HG02943 (cell line): ENCODE measurements around the gene URB2.
A peak's percentile ranks its signal among the peaks of the same experiment; 100 is the strongest.
"Not testable (repeated sequence)": the region's sequence is repeated elsewhere in the genome, so short reads cannot be mapped to it uniquely, and the experiment has no call there.

Source experiments
- ATAC-seq: cut with Tn5 transposase; IDR thresholded peaks from one replicate; pipeline ENCODE4 v1.9.1; 2021; ENCODE audit warnings: mild to moderate bottlenecking, low read depth, moderate library complexity; ENCODE audit not compliant: unreplicated experiment

Gene URB2

DNA sequence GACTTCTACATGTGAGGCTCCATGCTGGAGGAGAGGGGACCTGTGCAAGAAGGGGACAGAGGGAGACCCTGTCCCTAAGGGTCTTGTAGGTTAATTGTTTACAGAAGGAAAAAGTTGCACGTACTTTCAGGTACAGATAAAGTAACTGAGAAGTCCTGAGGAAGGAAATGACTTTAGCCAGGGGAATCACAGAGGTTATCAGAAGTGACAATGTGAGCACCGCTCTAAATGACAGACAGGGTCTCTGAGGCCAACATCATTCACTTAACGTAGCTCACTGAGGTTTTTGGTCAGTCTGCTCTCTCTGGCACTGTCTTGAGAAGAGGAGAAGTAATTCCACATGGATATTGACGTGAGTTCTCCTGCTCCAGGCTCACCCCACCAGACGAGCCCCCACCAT, 12.1 kb upstream of the URB2 start:
- ATAC-seq: no peak

DNA sequence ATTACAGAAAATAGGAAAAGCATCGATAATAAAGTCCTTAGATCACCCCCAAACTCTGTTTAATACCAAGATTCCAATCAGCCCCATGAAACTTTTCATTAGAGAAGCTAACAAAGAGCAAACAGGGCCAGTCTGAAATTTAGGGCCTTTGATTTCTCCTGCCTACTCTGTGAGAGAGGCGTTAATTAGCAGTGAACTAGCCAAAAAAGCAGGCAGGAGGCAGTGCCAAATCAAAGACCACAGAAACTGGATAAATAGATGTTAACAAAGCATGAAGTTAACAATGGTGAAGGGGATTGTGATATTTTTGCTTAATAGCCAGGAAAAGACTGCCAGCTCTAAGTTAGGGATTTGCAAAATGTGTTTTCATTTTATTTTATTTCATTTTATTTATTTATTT, 11.3 kb upstream of the URB2 start:
- no peak for ATAC-seq

DNA sequence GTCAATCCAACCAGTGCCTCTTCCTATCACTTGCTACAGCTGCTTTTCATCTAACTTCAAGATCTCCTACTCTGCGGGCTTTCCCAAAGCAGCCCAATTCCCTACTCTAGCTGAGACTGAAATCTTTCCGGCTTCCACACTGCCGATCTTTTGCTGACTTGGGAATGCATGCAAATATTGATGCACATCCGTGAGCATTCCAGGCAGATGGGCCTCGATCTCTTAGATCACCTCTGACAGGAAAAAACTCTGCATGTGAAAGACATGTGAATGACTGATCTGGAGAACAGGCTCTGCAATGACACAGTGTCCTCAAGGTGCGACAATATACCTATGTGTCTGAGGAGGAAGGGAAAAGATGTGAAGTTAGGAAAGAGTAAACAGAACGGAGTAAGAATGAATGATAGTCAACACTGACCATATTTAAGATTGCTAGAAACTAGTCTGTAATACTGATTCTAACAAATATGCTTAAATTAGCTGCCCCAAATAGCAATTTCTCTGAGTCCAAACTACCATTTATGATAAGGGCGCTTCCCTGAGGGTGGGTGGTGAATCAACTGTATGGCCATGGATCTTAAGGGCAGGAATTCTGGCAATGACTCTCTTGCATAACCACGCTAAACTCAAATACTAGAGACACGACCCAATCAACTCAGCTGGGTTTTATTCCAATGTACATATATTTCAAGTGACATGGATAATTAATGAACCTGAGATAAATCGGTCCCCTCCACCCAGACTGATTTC, 8.5 kb upstream of the URB2 start:
- no peak for ATAC-seq

DNA sequence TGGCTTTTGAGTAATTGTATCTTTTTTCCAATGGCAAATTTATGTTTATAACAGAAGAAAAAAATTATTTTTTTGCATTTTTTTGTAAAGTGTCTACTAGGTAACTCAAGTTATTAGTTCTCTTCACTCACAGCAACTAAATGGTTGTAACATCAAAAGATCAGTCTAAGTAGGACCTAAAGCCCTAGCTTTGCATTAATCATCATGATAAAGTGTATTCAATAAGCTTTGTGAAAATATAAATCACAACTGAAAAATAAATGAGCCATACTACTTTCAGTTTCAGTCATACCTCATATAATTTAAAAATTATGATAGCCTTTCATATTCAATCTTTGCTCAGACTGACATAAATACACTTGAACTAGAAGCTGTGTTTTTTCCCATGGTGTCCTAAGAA, 7.0 kb upstream of the URB2 start:
- ATAC-seq: no peak

DNA sequence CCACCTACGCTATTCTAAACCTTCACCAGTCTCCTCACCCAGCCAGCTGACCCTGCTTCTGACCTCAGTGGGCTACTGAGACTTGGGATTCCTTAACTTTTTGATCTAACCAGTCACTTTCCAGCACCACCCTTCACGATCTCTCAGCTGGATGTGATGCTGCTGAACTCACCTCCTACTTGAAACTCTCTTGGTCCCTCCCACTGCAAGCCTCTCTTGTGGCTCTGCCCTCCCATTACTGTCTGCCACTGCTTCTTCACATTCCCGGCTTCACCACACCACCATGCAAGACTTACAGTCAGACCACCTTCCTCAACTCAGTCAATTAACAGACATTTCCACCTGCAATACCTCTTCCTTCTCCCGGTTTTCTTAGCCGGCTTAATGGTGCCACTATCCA, 6.4 kb upstream of the URB2 start:
- ATAC-seq: no peak

DNA sequence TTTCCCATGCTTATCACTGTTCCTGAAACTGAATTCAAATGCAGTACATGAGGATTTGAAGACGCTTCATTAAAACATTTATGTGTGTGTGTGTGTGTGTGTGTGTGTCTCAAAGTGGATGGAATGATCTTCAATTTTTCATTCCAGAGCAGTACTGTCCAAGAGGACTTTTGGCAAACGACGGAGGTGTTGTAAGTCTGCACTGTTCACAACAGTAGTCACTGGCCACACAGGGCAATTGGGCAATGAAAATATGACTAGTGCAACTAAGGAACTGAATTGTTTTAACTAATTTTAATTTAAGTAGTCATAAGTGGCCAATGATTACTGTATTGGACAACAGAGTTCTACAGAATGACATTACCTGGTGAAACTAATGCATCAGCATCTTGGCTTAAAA, 5.2 kb upstream of the URB2 start:
- no peak for ATAC-seq

DNA sequence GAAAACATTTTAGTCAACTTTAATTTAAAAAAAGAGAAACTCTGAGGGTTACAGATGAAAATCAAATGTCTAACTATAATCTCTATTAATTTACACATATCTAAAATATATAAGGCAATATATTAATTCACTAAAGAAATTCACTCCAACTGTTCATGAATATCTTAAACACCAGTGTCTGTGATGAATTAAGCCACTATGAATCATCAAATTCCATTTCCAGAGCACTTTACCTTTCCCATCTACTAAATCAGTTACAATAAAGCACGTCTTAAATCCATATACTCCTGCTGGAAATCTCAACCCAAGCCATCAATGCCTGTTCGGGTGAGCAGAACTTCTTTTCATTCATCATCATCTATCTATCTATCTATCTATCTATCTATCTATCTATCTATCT, 4.4 kb upstream of the URB2 start:
- no peak for ATAC-seq

DNA sequence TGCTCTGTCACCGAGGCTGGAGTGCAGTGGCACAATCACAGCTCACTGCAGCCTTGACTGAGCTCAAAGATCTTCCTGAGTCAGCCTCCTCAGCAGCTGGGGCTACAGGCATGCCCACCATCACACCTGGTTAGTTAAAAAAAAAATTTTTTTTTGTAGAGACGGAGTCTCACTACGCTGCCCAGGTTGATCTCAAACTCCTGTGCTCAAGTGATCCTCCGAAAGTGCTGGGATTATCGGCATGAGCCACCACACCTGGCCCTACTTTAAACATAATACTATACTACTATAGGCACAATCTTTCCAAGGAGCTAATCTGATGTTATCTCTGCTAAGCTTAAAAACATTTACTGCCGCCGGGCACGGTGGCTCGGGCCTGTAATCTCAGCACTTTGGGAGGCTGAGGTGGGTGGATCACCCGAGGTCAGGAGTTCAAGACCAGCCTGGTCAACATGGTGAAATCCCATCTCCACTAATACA, 3.4 kb upstream of the URB2 start:
- ATAC-seq: not testable (repeated sequence)

DNA sequence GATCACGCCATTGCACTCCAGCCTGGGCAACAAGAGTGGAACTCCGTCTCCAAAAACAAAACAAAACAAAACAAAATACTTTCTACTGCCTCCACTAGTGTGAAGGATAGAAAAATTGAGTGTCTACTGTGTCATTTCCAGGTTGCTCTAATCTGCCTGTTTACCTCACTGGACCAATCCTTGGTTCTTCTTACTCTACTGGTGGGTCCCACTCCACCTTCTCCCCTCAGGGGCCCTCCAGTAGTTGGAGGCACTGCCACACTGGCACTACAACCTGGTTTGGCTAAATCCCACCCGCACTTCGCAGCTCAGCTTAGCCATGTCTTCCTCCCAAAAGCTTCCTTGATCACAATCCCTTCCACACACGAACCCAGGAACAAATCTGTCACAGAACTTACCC, 2.8 kb upstream of the URB2 start:
- no peak for ATAC-seq

DNA sequence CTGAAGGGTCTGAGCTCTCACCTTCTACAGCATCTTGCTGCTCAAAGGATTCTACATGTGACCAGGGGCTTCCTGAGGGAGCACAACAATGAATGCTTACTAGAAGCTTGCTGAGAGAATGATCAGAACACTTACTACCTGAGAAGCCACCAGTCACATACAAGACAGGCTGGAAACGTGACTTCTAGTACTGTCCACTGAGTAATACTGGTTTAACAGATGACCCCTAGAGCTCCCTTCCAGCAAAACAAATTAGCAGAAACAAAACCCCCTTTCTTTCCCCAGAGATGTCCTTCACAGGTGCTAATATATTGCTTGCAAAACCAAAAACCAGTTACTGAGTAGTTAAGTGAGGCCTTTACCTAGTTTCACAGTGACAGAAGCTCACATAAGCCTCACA, 2.2 kb upstream of the URB2 start:
- ATAC-seq: no peak

DNA sequence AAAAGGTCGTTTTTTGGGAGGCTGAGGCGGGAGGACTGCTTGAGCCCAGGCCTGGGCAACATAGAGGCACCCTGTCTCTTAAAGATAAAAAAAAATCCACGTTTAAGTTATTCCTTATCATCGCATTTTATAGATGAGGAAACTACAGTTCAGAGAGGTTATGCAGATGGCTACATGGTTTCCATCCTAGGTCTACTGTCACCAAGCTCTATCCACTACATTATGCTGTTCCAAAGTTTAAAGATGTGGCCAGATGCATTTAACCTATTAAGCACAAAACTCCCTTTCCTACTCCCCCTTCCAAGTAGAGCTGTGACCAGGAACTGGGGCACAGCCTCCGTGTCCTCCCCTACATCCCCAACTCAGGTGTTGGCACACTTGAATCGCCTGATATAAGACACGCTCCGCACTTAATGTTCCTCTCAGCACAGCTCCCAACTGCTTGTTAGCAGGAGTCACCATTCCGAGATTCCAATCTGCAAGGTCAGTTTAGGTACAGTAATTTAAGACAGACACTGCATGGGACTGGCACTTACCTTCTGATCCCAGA, 1.5 kb upstream of the URB2 start:
- no peak for ATAC-seq

DNA sequence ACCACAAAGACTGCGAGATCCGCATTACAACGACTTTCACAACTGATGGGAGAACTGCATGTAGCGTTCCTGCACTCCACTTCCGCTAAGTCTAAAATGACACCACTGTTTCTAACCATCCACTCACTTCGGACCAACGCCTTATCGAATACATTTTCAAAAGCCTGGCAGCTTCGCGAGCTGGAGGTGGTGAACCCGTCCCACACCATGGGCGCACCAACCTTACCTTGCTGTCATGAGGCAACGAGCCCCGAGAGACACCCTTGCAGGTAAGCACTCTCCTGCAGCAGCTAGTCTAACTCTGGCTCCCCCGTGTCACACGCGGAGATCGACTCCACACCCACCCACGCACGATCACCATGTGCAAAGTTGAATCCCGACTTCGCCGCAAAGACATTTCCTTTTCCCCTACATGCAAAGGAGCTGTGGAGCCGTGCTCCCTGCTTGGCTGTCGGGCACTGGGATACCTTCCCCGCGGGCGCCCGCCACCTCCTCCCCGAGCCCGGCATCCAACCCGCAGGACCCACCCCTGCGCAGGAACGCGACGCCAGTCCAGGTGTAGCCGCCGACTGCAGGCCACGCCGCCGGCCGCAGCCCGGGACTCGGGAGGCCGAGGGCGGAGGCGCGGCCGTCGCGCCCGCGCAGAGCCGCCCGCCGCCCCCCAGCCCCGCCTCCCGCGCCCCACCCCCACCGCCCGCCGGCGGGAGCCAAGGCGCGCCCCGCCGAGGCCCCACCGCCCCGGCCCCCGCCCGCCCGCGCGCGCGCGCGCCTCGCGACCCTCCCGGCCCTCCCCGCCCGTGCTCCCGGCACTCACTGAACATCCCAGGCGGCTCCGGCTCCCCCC, 754 bp upstream of the URB2 start:
- peak; percentile 50 for ATAC-seq

DNA sequence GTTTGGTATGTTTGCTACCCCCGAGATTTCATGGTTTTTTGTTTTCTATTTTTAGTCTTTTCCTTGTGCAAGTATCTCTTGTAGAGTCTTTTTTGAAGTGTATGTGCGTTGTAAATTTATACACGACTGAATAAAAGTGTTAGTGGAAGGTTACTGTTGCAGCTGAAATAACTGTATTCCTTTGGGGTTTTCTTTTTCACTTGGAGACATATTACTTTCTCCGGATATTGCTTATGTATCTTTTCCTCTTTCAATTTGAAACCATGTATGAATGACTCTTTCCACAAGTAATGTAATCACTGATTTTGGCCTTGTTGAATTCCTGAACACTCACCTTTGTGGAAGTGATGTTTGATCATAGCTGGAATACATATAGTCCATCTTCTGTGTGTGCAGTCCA, 956 bp downstream of the URB2 start:
- ATAC-seq: no peak

DNA sequence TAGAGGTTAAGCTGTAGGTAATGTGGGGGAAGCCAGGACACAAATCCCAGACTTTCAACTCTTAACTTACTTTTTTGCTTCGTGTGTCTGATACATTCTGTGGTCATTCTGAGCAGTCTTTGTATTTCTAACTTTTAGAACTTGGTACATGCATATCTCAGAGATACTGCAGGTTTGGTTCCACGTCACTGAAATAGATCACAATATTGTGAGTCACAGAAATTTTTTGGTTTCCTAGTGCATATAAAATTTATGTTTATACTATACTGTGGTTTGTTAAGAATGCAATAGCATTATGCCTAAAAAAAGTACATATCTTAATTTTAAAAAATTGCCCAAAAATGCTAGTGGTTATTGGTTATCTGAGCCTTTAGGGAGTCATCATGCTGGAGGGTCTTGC, 3.2 kb downstream of the URB2 start:
- no peak for ATAC-seq

DNA sequence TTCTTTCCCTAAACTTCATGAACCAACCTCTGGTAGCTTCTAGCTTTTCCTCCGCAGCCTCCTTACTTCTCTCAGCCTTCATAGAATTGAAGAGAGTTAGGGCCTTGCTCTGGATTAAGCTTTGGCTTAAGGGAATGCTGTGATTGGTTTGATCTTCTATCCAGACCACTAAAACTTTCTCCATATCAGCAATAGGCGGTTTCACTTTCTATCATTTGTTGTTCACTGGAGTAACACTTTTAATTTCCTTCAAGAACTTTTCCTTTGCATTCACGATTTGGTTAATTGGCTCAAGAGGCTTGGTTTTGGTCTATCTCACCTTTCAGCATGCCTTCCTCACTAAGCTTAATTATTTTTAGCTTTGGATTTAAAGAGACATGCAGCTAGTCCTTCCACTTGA, 5.1 kb downstream of the URB2 start:
- ATAC-seq: no peak

DNA sequence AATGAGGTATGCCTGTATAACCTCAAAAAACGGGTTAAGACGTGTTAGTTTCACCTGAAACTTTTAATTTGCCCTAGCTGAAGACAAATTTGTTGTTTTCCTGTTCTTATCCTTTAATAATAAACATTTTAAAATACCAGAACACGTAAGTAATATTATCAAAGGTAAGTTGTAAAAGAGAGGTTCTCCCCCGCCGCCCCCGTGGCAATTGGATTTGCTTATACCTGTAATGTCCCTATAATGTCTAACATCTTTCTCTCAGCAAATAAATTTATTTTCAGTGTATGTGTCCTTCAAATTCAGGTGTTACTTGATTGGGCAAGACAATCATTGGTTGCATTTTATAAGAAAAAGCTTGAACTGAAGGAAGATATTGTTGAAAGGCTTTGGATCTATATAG, 5.9 kb downstream of the URB2 start:
- no peak for ATAC-seq

DNA sequence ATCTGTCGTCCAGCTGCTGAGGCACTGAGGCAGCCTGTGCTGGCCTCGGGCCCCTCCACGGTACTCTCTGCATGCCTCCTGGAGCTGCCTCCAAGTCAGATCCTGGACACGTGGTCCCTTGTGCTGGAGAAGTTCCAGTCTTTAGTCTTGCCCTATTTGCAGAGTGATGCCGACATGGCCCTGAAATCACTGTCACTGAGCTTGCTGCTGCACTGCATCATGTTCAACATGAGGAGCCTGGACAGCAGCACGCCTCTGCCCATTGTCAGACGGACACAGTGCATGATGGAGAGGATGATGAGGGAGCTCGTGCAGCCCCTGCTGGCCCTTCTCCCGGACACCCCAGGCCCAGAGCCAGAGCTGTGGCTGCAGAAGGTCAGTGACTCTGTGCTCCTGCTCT, 10.0 kb downstream of the URB2 start:
- no peak for ATAC-seq

DNA sequence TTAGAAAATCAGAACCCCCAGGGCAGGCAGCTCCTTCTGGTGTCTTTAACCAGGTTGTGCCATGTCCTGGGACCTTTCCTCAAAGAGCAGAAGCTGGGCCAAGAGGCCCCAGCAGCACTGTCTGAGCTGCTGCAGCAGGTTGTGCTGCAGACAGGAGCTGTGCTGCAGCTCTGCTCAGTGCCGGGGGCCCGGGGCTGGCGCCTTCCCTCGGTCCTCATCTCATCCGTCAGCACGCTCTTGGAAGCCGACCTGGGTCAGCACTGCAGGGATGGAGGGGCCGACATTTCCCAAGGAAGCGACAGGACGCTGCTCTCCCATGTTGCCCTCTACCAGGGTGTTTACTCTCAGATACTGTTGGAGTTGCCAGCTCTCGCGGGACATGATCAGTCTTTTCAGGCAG, 11.7 kb downstream of the URB2 start:
- no peak for ATAC-seq

DNA sequence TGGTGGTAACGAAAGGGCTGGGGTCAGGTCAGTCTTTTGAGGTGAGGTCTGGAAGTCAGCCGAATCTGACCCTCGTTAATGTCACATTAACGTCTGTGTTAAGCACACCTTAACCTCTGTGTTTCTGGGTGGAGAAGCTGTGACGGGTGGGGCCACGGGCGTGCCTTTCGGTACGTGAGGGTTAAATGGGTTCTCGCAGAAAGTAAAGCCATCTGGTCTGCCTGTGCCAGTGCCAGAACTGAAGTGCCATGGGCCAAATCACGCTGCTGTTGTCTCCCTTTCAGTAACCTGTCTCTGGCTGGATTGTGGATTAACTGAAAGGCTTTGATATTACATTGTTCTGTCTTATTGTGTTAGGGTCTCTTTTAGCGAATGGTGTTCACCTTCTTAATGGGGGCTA, 14.4 kb downstream of the URB2 start:
- ATAC-seq: no peak

DNA sequence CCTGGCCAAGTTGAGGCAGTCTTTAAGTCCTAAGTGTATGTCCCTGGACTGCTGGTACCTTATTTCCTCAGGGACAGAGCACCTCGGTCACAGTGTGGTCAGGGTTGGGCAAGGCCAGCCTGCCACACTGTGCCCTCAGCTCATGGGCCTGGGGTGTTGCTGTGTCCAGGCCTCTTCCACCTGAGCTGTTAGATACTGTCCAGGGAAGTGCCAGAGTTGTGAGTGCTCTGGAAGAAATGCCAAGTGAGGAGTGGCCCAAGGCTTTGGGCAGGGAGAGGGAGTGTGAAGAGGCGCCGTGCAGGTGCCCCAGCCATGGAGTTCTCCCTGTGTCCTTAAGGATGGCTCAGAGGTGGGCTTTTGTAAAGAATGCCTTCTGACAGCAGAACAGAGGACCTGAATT, 15.3 kb downstream of the URB2 start:
- no peak for ATAC-seq

DNA sequence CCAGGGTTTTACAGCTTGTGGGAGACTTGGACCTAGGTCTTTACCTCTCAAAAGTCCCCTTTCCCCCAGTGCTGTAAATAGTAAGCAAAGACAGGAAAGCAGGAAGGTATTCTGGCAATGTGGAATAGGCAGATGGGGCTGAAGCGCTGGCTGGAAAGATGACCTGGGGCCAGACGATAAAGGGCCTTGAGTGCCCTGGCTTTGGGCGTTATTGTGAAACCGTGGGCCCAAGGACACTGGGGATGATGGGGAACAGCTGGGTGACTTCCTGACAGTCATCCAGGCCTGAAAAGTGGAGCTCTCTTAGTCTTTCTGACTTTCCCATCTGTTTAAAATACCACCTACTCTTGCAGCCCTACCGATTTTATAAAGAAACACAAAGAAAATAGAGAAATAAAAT, 16.3 kb downstream of the URB2 start:
- no peak for ATAC-seq

DNA sequence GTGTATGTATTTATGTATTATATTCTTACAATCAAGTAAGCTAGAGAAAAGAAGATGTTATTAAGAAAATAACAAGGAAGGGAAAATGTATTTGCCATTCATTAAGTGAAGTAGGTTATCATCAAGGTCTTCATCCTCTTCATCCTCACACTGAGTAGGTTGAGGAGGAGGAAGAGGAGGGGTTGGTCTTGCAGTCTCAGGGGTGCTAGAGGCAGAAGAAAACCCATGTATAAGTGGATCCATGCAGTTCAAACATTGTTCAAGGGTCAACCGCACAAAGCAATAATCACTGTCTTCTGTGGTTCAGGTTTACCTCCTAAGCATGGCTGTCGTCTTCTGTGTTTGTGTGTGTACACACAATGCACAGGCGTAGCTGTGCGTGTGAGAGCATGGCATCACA, 16.9 kb downstream of the URB2 start:
- no peak for ATAC-seq
